PC-9 (cell line): Measurements from ENCODE around the gene DGKD. TPM values are rescaled to one million over a fixed set of nuclear protein-coding genes. Genes with fewer than 3 reads are reported as not detected.

Experiments used
- BruUV-seq: library from RNA; stranded (reverse); fragments of 400-500 nt; replicated peaks from 2 replicates; lab custom pipeline; 2021; lab: Mats Ljungman, UMichigan
- CTCF ChIA-PET: fragments of 300-600 bp; sonication (Branson Sonifier 250); formaldehyde crosslinking; loops from one replicate; lab custom pipeline; 2022; ENCODE audit warnings: antibody characterized with exemption; lab: Charles Lee
- POLR2A ChIA-PET: fragments of 300-600 bp; sonication (Branson Sonifier 250); formaldehyde crosslinking; loops from one replicate; lab custom pipeline; 2022; ENCODE audit warnings: antibody characterized with exemption; ENCODE audit not compliant: unreplicated experiment; lab: Charles Lee
- DNase-seq, 2 experiments: peaks; one replicate each; pipeline versions ENCODE4 v3.0.0 to v3.0.0-alpha.2; 2015 to 2022; ENCODE audit warnings: mixed read lengths in 1 of 2
- H2AFZ ChIP-seq: fragments of 200-600 bp; sonication (generic); 2 replicates; pipeline ENCODE4 v1.8.1; 2017; ENCODE audit warnings: antibody characterized with exemption
- H3F3A ChIP-seq: fragments of 200-600 bp; sonication (generic); 2 replicates; pipeline ENCODE4 v1.8.1; 2017; ENCODE audit warnings: antibody characterized with exemption, mild to moderate bottlenecking, low read depth; ENCODE audit not compliant: insufficient read depth
- H3K27ac ChIP-seq: fragments of 200-600 bp; sonication (generic); 2 replicates; pipeline ENCODE4 v1.6.1; 2016; ENCODE audit warnings: mixed run types
- H3K27me3 ChIP-seq: fragments of 200-600 bp; sonication (generic); 2 replicates; pipeline ENCODE4 v1.6.1; 2016; ENCODE audit warnings: low read depth, mixed run types; ENCODE audit not compliant: insufficient read depth
- H3K36me3 ChIP-seq: fragments of 200-600 bp; sonication (generic); 2 replicates; pipeline ENCODE4 v1.6.1; 2016; ENCODE audit warnings: low read depth, mixed run types
- H3K4me1 ChIP-seq: fragments of 200-600 bp; sonication (generic); replicated peaks from 2 replicates; pipeline ENCODE4 v1.6.1; 2016; ENCODE audit warnings: mixed run types; ENCODE audit not compliant: insufficient read depth
- H3K4me2 ChIP-seq: fragments of 200-600 bp; sonication (generic); 2 replicates; pipeline ENCODE4 v1.6.1; 2017; ENCODE audit warnings: mixed run types
- H3K4me3 ChIP-seq: fragments of 200-600 bp; sonication (generic); 2 replicates; pipeline ENCODE4 v1.6.1; 2016; ENCODE audit warnings: mixed run types
- H3K79me2 ChIP-seq: fragments of 200-600 bp; sonication (generic); 2 replicates; pipeline ENCODE4 v1.6.1; 2017; ENCODE audit warnings: low read depth, mixed run types
- H3K9me2 ChIP-seq: fragments of 200-600 bp; sonication (generic); 2 replicates; pipeline ENCODE4 v1.8.1; 2017; ENCODE audit warnings: mild to moderate bottlenecking; ENCODE audit not compliant: insufficient read depth
- H3K9me3 ChIP-seq: fragments of 200-600 bp; sonication (generic); 2 replicates; pipeline ENCODE4 v1.8.1; 2016; ENCODE audit warnings: low read depth; ENCODE audit not compliant: insufficient read depth
- H4K20me1 ChIP-seq: fragments of 200-600 bp; sonication (generic); 2 replicates; pipeline ENCODE4 v1.8.1; 2017; ENCODE audit not compliant: insufficient read depth
- EZH2 ChIP-seq: fragments of 200-600 bp; sonication (generic); IDR thresholded peaks from 2 replicates; pipeline ENCODE4 v1.8.0; 2017; ENCODE audit warnings: antibody characterized with exemption, low read depth
- intact Hi-C: fragments of 100-400 bp; cut with micrococcal nuclease; formaldehyde crosslinking; loops from one replicate; pipeline ENCODE4 v1.10.0; 2022; ENCODE audit not compliant: unreplicated experiment
- total RNA-seq: library from RNA; stranded (reverse); gene quantifications from 2 replicates; pipeline ENCODE4 v1.2.3, GENCODE V29; 2021
- TF ChIP-seq, protein P1 (sequence below): fragments of 200-600 bp; sonication (generic); conservative IDR thresholded peaks from 2 replicates; pipeline ENCODE4 v1.6.1; 2017; ENCODE audit warnings: mixed run types, antibody characterized with exemption, mild to moderate bottlenecking, moderate library complexity

Gene DGKD
- total RNA-seq, 1 experiment from 2014 or later: 59.5 TPM

DNA sequence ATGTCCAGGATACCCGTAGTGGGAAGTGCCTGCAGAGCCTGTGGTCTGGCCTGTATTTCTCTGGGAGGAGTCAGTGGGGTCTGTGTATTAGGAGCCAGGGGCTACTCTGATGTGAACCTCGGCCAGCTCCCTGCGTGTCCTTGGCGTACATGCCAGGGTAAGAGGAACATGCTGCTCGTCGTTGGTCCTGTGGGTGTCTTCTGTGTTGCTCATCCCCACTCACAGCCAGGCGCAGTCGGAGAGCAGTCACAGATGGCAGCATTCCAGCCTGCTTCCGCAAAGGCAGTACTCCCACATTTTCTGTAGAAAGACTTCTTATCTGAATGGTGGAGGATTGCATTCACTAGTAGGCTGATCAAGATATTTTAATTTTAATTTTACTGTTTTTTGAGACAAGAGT, 84.9 kb downstream of the DGKD start:
- Histone ChIP-seq H2AFZ (no peak overlapping the region), H3K36me3 (peaks cover 21% of the 10 kb centered on the region; the same call in 1 of the 2 replicates), H3K79me2 (0 out of 2 replicates have a peak, but pooled peaks cover 3% of the 10 kb centered on the region), H3K4me3 (no peak overlapping the region), H4K20me1 (0 out of 2 replicates have a peak, but pooled peaks cover 3% of the 10 kb centered on the region), H3K4me1 (no peaks in the 10 kb centered on the region), H3K27ac (no peak overlapping the region), H3K4me2 (no peak overlapping the region), H3K27me3 (no peaks in the 10 kb centered on the region), H3K9me3 (no peaks in the 10 kb centered on the region), H3K9me2 (no peaks in the 10 kb centered on the region), H3F3A (peaks cover 23% of the 10 kb centered on the region)
- POLR2A ChIA-PET: no interaction called here
- no peak for DNase-seq
- CTCF ChIA-PET: interaction anchor here (0.6 kb wide), 1 partner anchor 205 kb away, joined by 3 read pairs; no protein-coding TSS in a partner anchor
- TF ChIP-seq, protein P1, sequence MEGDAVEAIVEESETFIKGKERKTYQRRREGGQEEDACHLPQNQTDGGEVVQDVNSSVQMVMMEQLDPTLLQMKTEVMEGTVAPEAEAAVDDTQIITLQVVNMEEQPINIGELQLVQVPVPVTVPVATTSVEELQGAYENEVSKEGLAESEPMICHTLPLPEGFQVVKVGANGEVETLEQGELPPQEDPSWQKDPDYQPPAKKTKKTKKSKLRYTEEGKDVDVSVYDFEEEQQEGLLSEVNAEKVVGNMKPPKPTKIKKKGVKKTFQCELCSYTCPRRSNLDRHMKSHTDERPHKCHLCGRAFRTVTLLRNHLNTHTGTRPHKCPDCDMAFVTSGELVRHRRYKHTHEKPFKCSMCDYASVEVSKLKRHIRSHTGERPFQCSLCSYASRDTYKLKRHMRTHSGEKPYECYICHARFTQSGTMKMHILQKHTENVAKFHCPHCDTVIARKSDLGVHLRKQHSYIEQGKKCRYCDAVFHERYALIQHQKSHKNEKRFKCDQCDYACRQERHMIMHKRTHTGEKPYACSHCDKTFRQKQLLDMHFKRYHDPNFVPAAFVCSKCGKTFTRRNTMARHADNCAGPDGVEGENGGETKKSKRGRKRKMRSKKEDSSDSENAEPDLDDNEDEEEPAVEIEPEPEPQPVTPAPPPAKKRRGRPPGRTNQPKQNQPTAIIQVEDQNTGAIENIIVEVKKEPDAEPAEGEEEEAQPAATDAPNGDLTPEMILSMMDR: no peak
- no peak for TF ChIP-seq EZH2
- BruUV-seq: no TSS peak
- intact Hi-C loops: no loop called here

DNA sequence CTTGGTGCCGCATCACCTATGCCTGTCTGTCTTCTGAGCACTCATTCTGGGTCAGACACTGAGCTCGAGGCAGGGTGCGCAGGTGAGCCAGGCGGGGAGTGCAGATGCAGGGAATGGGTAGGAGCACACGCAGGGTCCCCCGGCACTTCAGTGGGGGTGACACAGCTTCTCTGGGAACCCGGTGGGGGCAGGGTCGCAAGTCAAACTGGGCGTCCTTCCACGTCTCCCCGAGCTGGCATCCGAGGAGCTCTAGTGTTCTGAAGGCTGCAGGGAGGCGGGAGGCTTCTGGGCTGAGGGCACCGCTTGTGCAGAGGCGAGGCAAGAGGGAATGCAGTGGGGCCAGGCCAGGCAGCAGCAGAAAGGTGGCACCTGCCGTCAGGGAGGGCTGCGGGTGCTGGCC, 86.0 kb downstream of the DGKD start:
- 0 out of 2 replicates have a peak, but pooled peaks cover 9% of the 10 kb centered on the region for H3K79me2 ChIP-seq
- TF ChIP-seq EZH2: no peak
- TF ChIP-seq, protein P1: no peak
- POLR2A ChIA-PET: no interaction called here
- H2AFZ ChIP-seq: no peak overlapping the region
- no peaks in the 10 kb centered on the region for H3K9me2 ChIP-seq
- H3K27ac ChIP-seq: no peak overlapping the region
- BruUV-seq: no TSS peak
- peaks cover 23% of the 10 kb centered on the region for H3F3A ChIP-seq
- 0 out of 2 replicates have a peak, but pooled peaks cover 3% of the 10 kb centered on the region for H4K20me1 ChIP-seq
- CTCF ChIA-PET: interaction anchor here (0.9 kb wide), 1 partner anchor 37 kb away, joined by 3 read pairs; no protein-coding TSS in a partner anchor
- no peaks in the 10 kb centered on the region for H3K4me1 ChIP-seq
- DNase-seq: no peak
- H3K36me3 ChIP-seq: peaks cover 24% of the 10 kb centered on the region
- H3K27me3 ChIP-seq: no peaks in the 10 kb centered on the region
- H3K4me2 ChIP-seq: no peak overlapping the region
- H3K9me3 ChIP-seq: no peaks in the 10 kb centered on the region
- intact Hi-C loops: loop anchor here (5.0 kb wide), 2 partner anchors 158 to 588 kb away; no protein-coding TSS in a partner anchor
- no peak overlapping the region for H3K4me3 ChIP-seq

DNA sequence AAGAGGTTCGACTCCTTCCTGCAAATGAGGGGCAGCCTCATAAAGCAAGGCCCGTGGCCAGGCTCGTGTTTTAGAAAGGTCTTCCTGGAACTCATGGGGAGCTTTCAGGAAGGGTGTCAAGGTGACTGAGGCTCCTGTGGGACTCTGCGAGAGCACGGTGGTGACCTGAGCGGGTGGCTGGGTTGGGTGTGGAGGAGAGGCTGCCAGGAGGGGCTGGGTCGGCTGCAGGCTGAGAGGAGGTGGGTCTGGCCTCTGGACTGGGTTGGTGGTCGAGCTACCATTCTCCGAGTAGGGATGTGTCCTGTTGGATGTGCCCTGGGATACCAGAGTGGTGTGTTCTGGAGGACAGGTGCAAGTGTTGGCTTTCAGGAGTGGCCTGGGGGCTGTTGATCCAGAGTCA, 86.4 kb downstream of the DGKD start:
- no peak for DNase-seq
- intact Hi-C loops: loop anchor here (5.0 kb wide), 2 partner anchors 158 to 588 kb away; no protein-coding TSS in a partner anchor
- TF ChIP-seq, protein P1: no peak
- TF ChIP-seq EZH2: no peak
- 0 out of 2 replicates have a peak, but pooled peaks cover 3% of the 10 kb centered on the region for H4K20me1 ChIP-seq
- no TSS peak for BruUV-seq
- CTCF ChIA-PET: interaction anchor here (0.9 kb wide), 1 partner anchor 37 kb away, joined by 3 read pairs; no protein-coding TSS in a partner anchor
- H3K4me1 ChIP-seq: no peaks in the 10 kb centered on the region
- 0 out of 2 replicates have a peak, but pooled peaks cover 9% of the 10 kb centered on the region for H3K79me2 ChIP-seq
- H3K4me3 ChIP-seq: no peak overlapping the region
- no peak overlapping the region for H3K4me2 ChIP-seq
- H3K9me3 ChIP-seq: no peaks in the 10 kb centered on the region
- H3K9me2 ChIP-seq: no peaks in the 10 kb centered on the region
- no peaks in the 10 kb centered on the region for H3K27me3 ChIP-seq
- POLR2A ChIA-PET: no interaction called here
- H3K36me3 ChIP-seq: peaks cover 24% of the 10 kb centered on the region
- H3K27ac ChIP-seq: no peak overlapping the region
- peaks cover 23% of the 10 kb centered on the region for H3F3A ChIP-seq
- no peak overlapping the region for H2AFZ ChIP-seq
